Lower leg skin (tissue), 4 donors: ENCODE results near the gene ENTPD1. TPM values are rescaled to one million over a fixed set of nuclear protein-coding genes. Genes with fewer than 3 reads are reported as not detected.

Experiments used
- DNase-seq, 2 donors: peaks; one replicate each; pipeline ENCODE4 v3.0.0-alpha.2; 2019; ENCODE audit warnings: low spot score in 2 of 2
- H3K4me3 ChIP-seq: fragments of 200-600 bp; sonication (generic); 2 replicates; pipeline ENCODE4 v1.5.1; 2017; ENCODE audit warnings: mild to moderate bottlenecking, low read depth; ENCODE audit not compliant: poor library complexity, severe bottlenecking
- CTCF ChIP-seq, 3 donors: fragments of 450-650 bp; IDR thresholded peaks; one replicate each; pipeline ENCODE4 v1.5.1; 2016; ENCODE audit warnings: antibody characterized with exemption in 3 of 3, mild to moderate bottlenecking in 3 of 3, moderate library complexity in 2 of 3
- POLR2A ChIP-seq, 2 donors: fragments of 450-650 bp; IDR thresholded peaks; one replicate each; pipeline ENCODE4 v1.6.1; 2016 to 2017; ENCODE audit warnings: antibody characterized with exemption in 2 of 2, mild to moderate bottlenecking in 1 of 2, moderate library complexity in 1 of 2
- WGBS, 2 donors: methylation state at CpG; one replicate each; pipeline ENCODE4 v1.1.5; 2018; 5-methylcytosine and 5-hydroxymethylcytosine counted together
- intact Hi-C: fragments of 100-400 bp; cut with DNase I; formaldehyde crosslinking; loops from one replicate; pipeline ENCODE4 v1.15.0; 2023; ENCODE audit warnings: low total_unique reads
- total RNA-seq, 4 donors: library from RNA; depleted of rRNA; stranded (reverse); fragments of >200 nt; gene quantifications; one replicate each; pipeline ENCODE4 v1.1.0, GENCODE V29; 2016

Gene ENTPD1
- total RNA-seq, 4 donors from 2014 or later: 5.3 to 15.7 (median 7.7) TPM

GRCh38 chr10:95848841-95849240 is 92.9 kb downstream of the ENTPD1 start:
- TF ChIP-seq CTCF (IDR thresholded peaks at IDR 0.05): no peak
- TF ChIP-seq POLR2A (IDR thresholded peaks at IDR 0.05): no peak
- intact Hi-C loops: loop anchor here (10.0 kb wide), 1 partner anchor 154 kb away; the partner anchor contains the start of gene TCTN3
- no peak overlapping the region for H3K4me3 ChIP-seq
- no peak for DNase-seq
- WGBS, 2 donors: 81 to 82% methylated on average over 2 of the region's 2 CpGs

- H3K4me3 ChIP-seq: no peak overlapping the region
- TF ChIP-seq CTCF (IDR thresholded peaks at IDR 0.05): no peak
- TF ChIP-seq POLR2A (IDR thresholded peaks at IDR 0.05): no peak
- intact Hi-C loops: no loop called here
- DNase-seq: no peak
These were observed 94.8 kb downstream of the ENTPD1 start for GRCh38 chr10:95850791-95851190.

- WGBS, 2 donors: 83 to 86% methylated on average over 3 of the region's 3 CpGs
- intact Hi-C loops: no loop called here
These were observed 104.4 kb downstream of the ENTPD1 start for GRCh38 chr10:95860166-95860940.

GRCh38 chr10:95861386-95861785 is 105.4 kb downstream of the ENTPD1 start:
- WGBS, 2 donors: 69 to 81% methylated on average over 2 of the region's 2 CpGs
- DNase-seq: no peak
- intact Hi-C loops: no loop called here
- TF ChIP-seq CTCF (IDR thresholded peaks at IDR 0.05) (no peak), POLR2A (IDR thresholded peaks at IDR 0.05) (no peak)
- no peak overlapping the region for H3K4me3 ChIP-seq

More at GRCh38 chr10:95860166-95860940, 104.4 kb downstream of the ENTPD1 start:
- no peak for DNase-seq
- H3K4me3 ChIP-seq: no peak overlapping the region
- TF ChIP-seq CTCF (IDR thresholded peaks at IDR 0.05) (no peak), POLR2A (IDR thresholded peaks at IDR 0.05) (no peak)

- intact Hi-C loops: no loop called here
- no peak overlapping the region for H3K4me3 ChIP-seq
- 31 to 36% methylated on average over 7 of the region's 7 CpGs for WGBS, 2 donors
- TF ChIP-seq CTCF (IDR thresholded peaks at IDR 0.05) (peak in 1 of 3 donors; percentile 38), POLR2A (IDR thresholded peaks at IDR 0.05) (no peak)
- DNase-seq: peak in 1 of 2 donors; percentile 50
These were observed 109.2 kb downstream of the ENTPD1 start for GRCh38 chr10:95864906-95865813.
